Stimulated activated naive CD8-positive, alpha-beta T cell treated with anti-CD3 and anti-CD28 coated beads, Interleukin-15, Interleukin-2, amounts not matched to agents 100 ng/mL and 50 ng/mL, for 24 hours (primary cell): ENCODE measurements around the gene MAGEL2.
"Not testable (repeated sequence)": the region's sequence is repeated elsewhere in the genome, so short reads cannot be mapped to it uniquely, and the experiment has no call there.

ENCODE experiments used
- H3K27ac Mint-ChIP-seq: one replicate; pipeline ENCODE4 v1.8.0; 2021; ENCODE audit warnings: mild to moderate bottlenecking, mixed read lengths
- H3K27me3 Mint-ChIP-seq: one replicate; pipeline ENCODE4 v1.8.0; 2021; ENCODE audit warnings: mixed read lengths
- H3K36me3 Mint-ChIP-seq: one replicate; pipeline ENCODE4 v1.8.0; 2021; ENCODE audit warnings: low read depth, mixed read lengths
- H3K4me1 Mint-ChIP-seq: one replicate; pipeline ENCODE4 v1.8.0; 2021; ENCODE audit warnings: low read depth, mixed read lengths
- H3K4me3 Mint-ChIP-seq: one replicate; pipeline ENCODE4 v1.8.0; 2021; ENCODE audit warnings: mild to moderate bottlenecking, mixed read lengths
- H3K9me3 Mint-ChIP-seq: one replicate; pipeline ENCODE4 v1.8.0; 2021; ENCODE audit warnings: mixed read lengths

Gene MAGEL2

DNA sequence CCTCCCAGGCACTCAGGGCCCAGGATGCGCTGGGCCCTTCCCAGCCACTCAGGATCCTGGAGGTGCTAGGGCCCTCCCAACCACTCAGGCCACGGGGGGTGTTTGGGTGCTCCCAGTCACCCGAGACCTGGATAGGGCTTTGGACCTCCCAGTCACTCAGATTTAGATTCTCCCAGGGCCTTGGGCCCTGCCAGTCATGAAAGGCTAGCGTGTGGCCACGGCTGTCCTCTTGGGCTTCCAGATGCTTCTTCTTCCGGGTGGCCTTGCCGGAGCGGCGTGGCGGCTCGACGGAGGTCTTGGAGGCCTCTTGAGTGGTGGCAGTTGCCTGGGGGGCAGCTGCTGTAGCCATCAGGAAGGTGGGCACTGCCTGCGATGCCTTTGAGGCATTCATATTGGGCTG is 2.8 kb downstream of the MAGEL2 start:
- no peaks in the 10 kb centered on the region for H3K4me1 Mint-ChIP-seq

DNA sequence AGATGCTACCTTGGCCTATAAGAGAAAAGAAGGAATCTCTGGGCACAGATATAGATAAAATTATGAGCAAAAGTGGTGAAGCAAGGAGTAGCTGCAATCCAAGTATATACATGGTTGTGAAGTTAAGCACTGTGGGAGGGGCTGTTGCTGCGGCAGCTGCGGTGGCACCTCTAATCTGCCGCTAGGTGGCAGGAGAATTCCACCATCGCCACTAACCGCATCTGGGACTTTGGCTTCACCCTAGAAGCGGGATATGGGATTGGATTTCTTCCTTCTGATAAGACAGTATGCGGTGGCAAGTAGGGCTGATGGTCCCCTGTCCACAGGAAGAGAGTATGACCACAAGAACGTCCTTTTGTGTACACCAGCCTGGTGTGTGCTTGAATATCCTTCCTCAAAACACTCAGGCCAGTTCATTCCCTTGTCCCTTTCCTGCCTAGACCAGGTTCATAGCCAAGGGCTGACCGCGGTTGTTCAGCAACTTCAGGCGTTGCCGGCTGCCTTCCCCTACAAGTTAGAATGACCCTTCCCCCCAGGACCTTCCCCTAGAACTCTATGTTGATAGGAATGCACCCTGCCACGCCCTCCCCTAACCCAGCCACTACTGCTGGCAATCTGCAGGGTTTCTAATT is 5.1 kb downstream of the MAGEL2 start:
- H3K27ac Mint-ChIP-seq, result no peak overlapping the region
- H3K9me3 Mint-ChIP-seq, result no peaks in the 10 kb centered on the region
- H3K36me3 Mint-ChIP-seq, result no peaks in the 10 kb centered on the region
- H3K4me3 Mint-ChIP-seq, result no peak overlapping the region
- no peaks in the 10 kb centered on the region for H3K27me3 Mint-ChIP-seq
- no peaks in the 10 kb centered on the region for H3K4me1 Mint-ChIP-seq

More for the DNA sequence above, 2.8 kb downstream of the MAGEL2 start:
- peaks cover 6% of the 10 kb centered on the region for H3K27me3 Mint-ChIP-seq
- no peak overlapping the region for H3K27ac Mint-ChIP-seq
- H3K9me3 Mint-ChIP-seq, result no peaks in the 10 kb centered on the region
- no peaks in the 10 kb centered on the region for H3K36me3 Mint-ChIP-seq
- H3K4me3 Mint-ChIP-seq, result no peak overlapping the region

DNA sequence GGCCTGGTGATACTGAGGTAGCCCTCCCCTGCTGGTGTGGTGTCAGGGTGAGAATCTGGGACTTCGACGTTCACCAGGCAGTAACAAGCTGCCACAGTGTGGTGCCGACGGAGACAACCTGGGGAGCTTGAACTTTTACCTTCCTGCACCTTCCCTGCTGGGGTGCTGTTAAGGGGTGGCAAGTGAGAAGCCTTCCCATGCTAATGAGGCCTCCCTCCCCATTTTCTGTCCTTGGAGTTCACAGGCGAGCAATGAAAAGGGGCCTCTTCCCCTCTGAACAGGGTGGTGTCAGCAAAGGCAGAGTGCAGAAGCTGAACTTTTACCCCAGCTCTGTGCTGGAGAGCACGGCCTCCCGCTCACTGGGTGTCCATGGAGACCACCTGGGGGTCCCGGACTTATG is 13.5 kb downstream of the MAGEL2 start:
- H3K4me1 Mint-ChIP-seq, result no peaks in the 10 kb centered on the region
- no peaks in the 10 kb centered on the region for H3K9me3 Mint-ChIP-seq
- H3K27ac Mint-ChIP-seq, result no peak overlapping the region
- peaks cover 8% of the 10 kb centered on the region for H3K27me3 Mint-ChIP-seq
- H3K36me3 Mint-ChIP-seq, result no peaks in the 10 kb centered on the region
- no peak overlapping the region for H3K4me3 Mint-ChIP-seq

DNA sequence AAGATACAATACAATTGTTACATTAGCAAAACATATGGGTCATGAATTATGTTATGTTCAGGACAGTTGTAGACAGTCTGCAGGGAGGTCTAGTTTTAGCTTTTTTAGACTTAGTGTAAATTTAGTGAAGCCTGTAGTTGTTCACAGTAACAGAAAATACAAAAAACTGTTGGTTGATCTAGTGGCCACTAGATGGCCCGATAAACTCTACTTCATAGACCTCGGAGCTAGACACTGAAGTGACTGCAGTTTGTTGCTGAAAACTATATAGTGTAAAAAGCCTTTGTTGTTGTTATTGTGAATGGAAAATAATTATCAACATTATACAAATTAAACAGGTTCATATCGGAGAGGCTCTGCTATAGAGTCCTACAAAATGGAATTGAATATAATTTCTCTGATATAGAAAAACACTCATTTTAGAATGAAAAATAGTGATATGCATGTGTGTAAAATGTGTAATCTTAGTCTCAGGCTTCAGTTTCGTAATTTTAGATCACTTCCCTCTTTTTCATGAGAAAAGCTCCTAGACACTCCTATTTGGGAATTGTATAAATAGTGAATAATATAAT is 18.3 kb downstream of the MAGEL2 start:
- Mint-ChIP-seq H3K27me3 (peaks cover 15% of the 10 kb centered on the region), H3K27ac (no peak overlapping the region), H3K4me1 (no peaks in the 10 kb centered on the region), H3K9me3 (no peaks in the 10 kb centered on the region), H3K36me3 (no peaks in the 10 kb centered on the region), H3K4me3 (no peak overlapping the region)

DNA sequence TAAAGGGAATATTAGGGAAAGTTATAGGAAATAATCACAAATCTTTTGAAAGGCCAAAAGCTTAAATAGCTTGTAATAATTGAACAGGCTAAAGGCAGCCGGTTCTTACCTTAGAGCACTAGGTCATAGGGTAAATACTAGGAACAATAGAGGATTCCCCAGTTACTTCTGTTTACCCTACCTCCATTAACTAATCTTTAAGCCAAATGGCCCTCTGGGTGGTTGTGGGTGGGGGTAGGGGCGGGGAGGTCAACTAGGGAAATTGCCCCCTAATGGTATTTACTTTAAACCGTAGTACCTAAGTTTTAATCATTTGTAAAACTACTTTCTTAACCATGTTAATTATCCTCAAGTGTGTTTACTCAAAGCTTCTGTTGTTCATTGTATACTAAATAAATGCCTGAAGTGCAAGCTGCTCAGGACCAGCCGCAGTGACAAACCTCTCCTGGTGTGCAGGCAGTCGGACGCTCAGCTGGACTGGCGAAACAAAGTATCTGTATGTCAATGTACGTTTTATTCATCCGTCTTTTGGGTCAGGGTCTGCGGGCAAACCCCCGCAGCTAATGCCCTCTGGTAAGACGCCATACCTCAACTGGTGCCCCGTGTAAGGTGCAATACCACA is 18.9 kb downstream of the MAGEL2 start:
- no peaks in the 10 kb centered on the region for H3K36me3 Mint-ChIP-seq
- peaks cover 15% of the 10 kb centered on the region for H3K27me3 Mint-ChIP-seq
- no peak overlapping the region for H3K27ac Mint-ChIP-seq
- no peaks in the 10 kb centered on the region for H3K4me1 Mint-ChIP-seq
- no peak overlapping the region for H3K4me3 Mint-ChIP-seq
- H3K9me3 Mint-ChIP-seq, result no peaks in the 10 kb centered on the region

DNA sequence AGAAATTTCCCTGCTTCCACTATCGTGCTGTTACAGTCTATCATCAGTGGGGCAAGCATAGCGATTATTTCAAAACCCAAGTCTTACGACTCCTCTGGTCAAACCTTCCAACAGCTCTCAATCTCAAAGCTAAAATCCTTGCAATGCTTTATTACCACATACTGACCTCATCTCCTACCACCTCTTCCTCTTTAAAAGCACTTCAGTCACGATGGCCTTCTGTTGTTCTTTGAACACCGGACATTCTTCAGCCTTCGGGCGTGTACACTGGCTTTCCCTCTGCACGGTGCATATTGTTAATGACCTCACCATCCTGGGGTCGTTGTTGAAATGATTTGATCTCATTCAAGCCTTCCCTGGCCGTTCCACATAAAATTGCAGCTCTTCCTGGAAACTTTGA is 31.1 kb downstream of the MAGEL2 start:
- H3K27me3 Mint-ChIP-seq, result no peaks in the 10 kb centered on the region
- peaks cover 9% of the 10 kb centered on the region for H3K9me3 Mint-ChIP-seq
- no peak overlapping the region for H3K27ac Mint-ChIP-seq
- H3K4me1 Mint-ChIP-seq, result no peaks in the 10 kb centered on the region
- H3K4me3 Mint-ChIP-seq, result no peak overlapping the region
- no peaks in the 10 kb centered on the region for H3K36me3 Mint-ChIP-seq

DNA sequence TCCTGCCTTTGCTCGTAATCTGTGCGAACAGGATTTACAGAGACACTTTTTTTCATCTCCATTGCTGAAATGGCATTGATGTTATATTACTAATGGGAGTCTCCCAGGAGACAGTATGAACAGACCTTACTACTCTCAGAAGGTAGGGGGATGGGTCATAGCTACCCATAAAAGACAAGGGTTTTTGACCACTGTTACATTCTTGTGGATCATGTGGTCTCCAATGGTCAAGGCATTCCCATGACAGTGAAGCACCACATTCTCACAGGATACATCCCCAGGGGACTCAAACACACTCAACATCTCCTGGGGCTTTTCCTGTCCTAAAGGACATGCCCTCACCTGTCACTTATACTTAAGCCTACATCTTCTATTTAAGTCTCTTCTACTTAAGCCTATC is 41.4 kb downstream of the MAGEL2 start:
- Mint-ChIP-seq H3K27me3 (no peaks in the 10 kb centered on the region), H3K4me3 (no peak overlapping the region), H3K36me3 (no peaks in the 10 kb centered on the region), H3K4me1 (no peaks in the 10 kb centered on the region), H3K9me3 (peaks cover 13% of the 10 kb centered on the region), H3K27ac (no peak overlapping the region)

DNA sequence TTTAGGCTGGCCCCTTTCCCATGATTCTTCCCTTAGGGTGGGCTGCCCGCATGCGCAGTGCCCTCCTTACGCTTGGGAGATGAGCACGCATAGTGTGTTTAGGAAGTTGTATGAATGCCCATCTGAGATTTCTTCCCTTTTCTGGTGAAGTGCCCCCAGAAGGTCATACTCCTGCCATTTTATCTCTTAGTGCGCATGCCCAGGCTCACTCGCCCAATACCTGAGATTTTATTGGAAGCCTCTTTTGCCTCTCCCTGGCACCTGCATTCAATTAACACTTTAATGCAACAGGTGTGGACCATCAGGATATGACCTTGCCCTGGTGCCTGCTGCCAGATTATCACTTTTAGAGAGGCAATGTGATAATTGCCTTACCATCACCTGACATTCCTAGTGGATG is 45.5 kb downstream of the MAGEL2 start:
- Mint-ChIP-seq H3K27me3 (no peaks in the 10 kb centered on the region), H3K36me3 (no peaks in the 10 kb centered on the region), H3K4me1 (no peaks in the 10 kb centered on the region), H3K27ac (no peak overlapping the region), H3K4me3 (no peak overlapping the region), H3K9me3 (no peaks in the 10 kb centered on the region)

DNA sequence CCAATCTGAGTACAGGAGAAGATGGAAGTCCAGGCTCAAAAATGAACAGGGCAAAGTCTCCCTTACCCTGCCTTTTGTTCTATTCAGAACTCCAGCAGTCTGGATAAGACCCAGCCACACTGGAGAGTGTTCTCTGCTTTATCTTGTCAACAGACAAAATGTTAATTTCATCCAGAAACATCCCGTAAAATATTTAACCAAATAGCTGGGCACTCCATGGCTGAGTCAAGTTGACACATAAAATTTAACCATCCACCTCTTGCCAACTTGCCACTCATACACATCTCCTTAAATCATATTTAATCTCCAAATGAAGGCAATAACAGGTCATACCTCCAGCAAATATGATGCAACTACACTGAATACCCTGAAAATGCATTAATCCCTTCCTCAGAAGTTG is 48.6 kb downstream of the MAGEL2 start:
- Mint-ChIP-seq H3K9me3 (no peaks in the 10 kb centered on the region), H3K4me1 (no peaks in the 10 kb centered on the region), H3K4me3 (no peak overlapping the region), H3K27ac (no peak overlapping the region), H3K27me3 (no peaks in the 10 kb centered on the region), H3K36me3 (no peaks in the 10 kb centered on the region)

DNA sequence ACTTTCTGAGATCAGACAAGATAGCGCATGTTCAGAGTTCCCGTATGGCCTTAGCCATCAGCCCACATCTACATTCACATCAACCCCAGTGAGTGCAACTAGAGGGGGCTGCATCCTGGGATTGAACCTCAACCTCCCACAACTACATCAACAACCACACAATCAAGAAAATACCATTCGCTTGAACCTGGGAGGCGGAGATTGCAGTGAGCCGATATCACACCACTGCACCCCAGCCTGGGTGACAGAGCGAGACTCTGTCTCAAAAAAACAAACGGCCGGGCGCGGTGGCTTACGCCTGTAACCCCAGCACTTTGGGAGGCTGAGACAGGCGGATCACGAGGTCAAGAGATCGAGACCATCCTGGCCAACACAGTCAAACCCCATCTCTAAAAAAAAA is 50.4 kb downstream of the MAGEL2 start:
- H3K4me1 Mint-ChIP-seq, H3K36me3 Mint-ChIP-seq, H3K27ac Mint-ChIP-seq, H3K4me3 Mint-ChIP-seq, H3K27me3 Mint-ChIP-seq, H3K9me3 Mint-ChIP-seq: not testable (repeated sequence)

DNA sequence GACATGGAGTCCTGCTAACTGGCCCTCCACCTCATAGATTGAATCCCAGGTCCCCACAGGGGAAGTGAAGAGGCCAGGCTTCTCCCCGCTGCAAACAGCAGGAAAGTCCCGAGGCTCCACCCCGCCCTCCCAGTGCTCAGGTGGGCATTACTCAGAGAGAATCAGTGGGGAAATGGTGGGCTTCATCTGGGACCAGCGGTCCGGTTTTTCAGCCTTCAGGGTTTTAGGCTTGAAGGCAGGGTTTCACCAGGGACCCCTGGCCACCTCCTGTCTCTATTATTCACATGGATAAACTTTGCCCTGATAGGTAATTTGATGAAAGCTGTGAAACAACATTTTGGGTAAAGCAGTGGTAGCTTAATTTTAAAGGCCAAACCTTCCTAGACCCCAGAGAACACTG is 50.9 kb downstream of the MAGEL2 start:
- no peaks in the 10 kb centered on the region for H3K4me1 Mint-ChIP-seq
- no peak overlapping the region for H3K27ac Mint-ChIP-seq
- H3K9me3 Mint-ChIP-seq, result no peaks in the 10 kb centered on the region
- H3K36me3 Mint-ChIP-seq, result no peaks in the 10 kb centered on the region
- H3K4me3 Mint-ChIP-seq, result no peak overlapping the region
- H3K27me3 Mint-ChIP-seq, result no peaks in the 10 kb centered on the region

DNA sequence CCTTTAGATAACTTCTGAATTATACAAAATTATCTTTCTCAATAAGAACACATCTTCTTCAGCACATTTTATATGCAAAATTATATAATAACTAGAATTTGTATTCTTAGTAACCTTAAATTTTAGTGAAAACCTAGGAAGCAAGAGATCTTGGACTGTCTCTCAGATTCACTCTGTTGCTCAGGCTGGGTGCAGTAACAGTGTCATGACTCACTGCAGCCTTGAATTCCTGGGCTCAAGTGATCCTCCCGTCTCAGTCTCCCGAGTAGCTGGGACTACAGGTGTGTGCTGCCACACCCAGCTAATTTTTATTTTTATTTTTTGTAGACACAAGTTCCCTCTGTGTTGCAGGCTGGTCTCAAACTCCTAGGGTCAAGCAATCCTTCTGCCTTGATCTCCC is 52.3 kb downstream of the MAGEL2 start:
- Mint-ChIP-seq H3K27me3 (no peaks in the 10 kb centered on the region), H3K4me1 (no peaks in the 10 kb centered on the region), H3K27ac (no peak overlapping the region), H3K4me3 (no peak overlapping the region), H3K36me3 (no peaks in the 10 kb centered on the region), H3K9me3 (no peaks in the 10 kb centered on the region)

DNA sequence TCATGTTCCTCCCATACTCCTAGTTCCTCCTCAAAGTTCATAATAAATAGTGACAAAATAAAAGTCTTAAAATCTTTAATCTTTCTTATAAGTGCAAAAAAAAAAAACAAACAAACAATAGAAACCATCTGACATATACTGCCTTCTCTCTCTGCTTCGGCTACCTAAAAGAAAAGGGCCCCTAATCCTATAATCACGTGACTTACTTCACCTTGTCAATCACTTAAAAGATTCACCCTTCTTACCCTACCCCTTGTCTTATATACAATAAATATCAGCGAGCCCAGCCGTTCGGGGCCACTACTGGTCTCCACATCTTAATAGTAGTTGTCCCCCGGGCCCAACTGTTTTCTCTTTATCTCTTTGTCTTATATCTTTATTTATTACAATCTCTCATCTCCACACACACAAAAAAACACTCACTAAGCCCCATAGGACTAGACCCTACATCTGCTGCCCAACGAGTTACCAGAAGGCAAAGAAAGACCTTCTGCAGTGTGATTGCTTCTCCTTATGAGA is 53.4 kb downstream of the MAGEL2 start:
- Mint-ChIP-seq H3K4me1 (no peaks in the 10 kb centered on the region), H3K27me3 (no peaks in the 10 kb centered on the region), H3K27ac (no peak overlapping the region), H3K36me3 (no peaks in the 10 kb centered on the region), H3K9me3 (no peaks in the 10 kb centered on the region), H3K4me3 (no peak overlapping the region)
